H9 (cell line): ENCODE data around the gene BRSK2. TPM values are rescaled to one million over a fixed set of nuclear protein-coding genes. Genes with fewer than 3 reads are reported as not detected.

Experiments used
- DNase-seq: peaks from one replicate; pipeline ENCODE4 v3.0.0-alpha.2; 2017
- H2AFZ ChIP-seq: one replicate; pipeline ENCODE4 v1.6.1; 2013; ENCODE audit warnings: mild to moderate bottlenecking, low read length, control low read depth, moderate library complexity
- H2AK5ac ChIP-seq: 2 replicates; pipeline ENCODE4 v1.6.1; 2013; ENCODE audit warnings: low read length, control low read depth, mixed read lengths; ENCODE audit not compliant: insufficient read length
- H2BK120ac ChIP-seq: one replicate; pipeline ENCODE4 v1.6.1; 2013; ENCODE audit warnings: low read depth, mild to moderate bottlenecking, low read length, control low read depth, inconsistent platforms; ENCODE audit not compliant: poor library complexity, severe bottlenecking
- H2BK12ac ChIP-seq: 2 replicates; pipeline ENCODE4 v1.6.1; 2013; ENCODE audit warnings: low read length, control low read depth, mixed read lengths, low read depth; ENCODE audit not compliant: insufficient read length
- H2BK15ac ChIP-seq: 2 replicates; pipeline ENCODE4 v1.6.1; 2013; ENCODE audit warnings: low read depth, low read length, control low read depth
- H2BK20ac ChIP-seq: one replicate; pipeline ENCODE4 v1.6.1; 2013; ENCODE audit warnings: low read depth, mild to moderate bottlenecking, low read length, control low read depth, inconsistent platforms; ENCODE audit not compliant: poor library complexity, severe bottlenecking
- H2BK5ac ChIP-seq: 2 replicates; pipeline ENCODE4 v1.6.1; 2013; ENCODE audit warnings: low read length, control low read depth, mixed read lengths; ENCODE audit not compliant: insufficient read length
- H3K14ac ChIP-seq: 2 replicates; pipeline ENCODE4 v1.6.1; 2013; ENCODE audit warnings: low read length, control low read depth; ENCODE audit not compliant: insufficient read depth
- H3K18ac ChIP-seq: 2 replicates; pipeline ENCODE4 v1.6.1; 2013; ENCODE audit warnings: low read depth, mild to moderate bottlenecking, mixed read lengths, low read length, control low read depth; ENCODE audit not compliant: insufficient read length
- H3K23ac ChIP-seq: 2 replicates; pipeline ENCODE4 v1.6.1; 2013; ENCODE audit warnings: low read length, control low read depth, mixed read lengths, low read depth; ENCODE audit not compliant: insufficient read length
- H3K23me2 ChIP-seq: 2 replicates; pipeline ENCODE4 v1.6.1; 2013; ENCODE audit warnings: low read depth, mild to moderate bottlenecking, mixed read lengths, low read length, control low read depth; ENCODE audit not compliant: insufficient read length, poor library complexity, severe bottlenecking
- H3K27ac ChIP-seq: 2 replicates; pipeline ENCODE4 v1.5.1; 2013; ENCODE audit warnings: low read length, control low read depth, mixed read lengths, low read depth; ENCODE audit not compliant: insufficient read length
- H3K27me3 ChIP-seq: 2 replicates; pipeline ENCODE4 v1.6.1; 2013; ENCODE audit warnings: low read length, control low read depth, inconsistent platforms; ENCODE audit not compliant: insufficient read depth
- H3K4ac ChIP-seq: 2 replicates; pipeline ENCODE4 v1.6.1; 2013; ENCODE audit warnings: low read depth, mild to moderate bottlenecking, control low read depth, inconsistent platforms, low read length, moderate library complexity
- H3K4me1 ChIP-seq: 2 replicates; pipeline ENCODE4 v1.6.1; 2013; ENCODE audit warnings: low read length, control low read depth, inconsistent platforms; ENCODE audit not compliant: insufficient read depth
- H3K4me2 ChIP-seq: 2 replicates; pipeline ENCODE4 v1.6.1; 2013; ENCODE audit warnings: low read length, control low read depth, mixed read lengths; ENCODE audit not compliant: insufficient read length, insufficient read depth
- H3K56ac ChIP-seq: 2 replicates; pipeline ENCODE4 v1.6.1; 2013; ENCODE audit warnings: low read depth, mild to moderate bottlenecking, mixed read lengths, low read length, control low read depth; ENCODE audit not compliant: insufficient read length
- H3K79me1 ChIP-seq: 2 replicates; pipeline ENCODE4 v1.6.1; 2013; ENCODE audit warnings: low read depth, mild to moderate bottlenecking, moderate library complexity, low read length, control low read depth, inconsistent platforms; ENCODE audit not compliant: insufficient read depth, poor library complexity, severe bottlenecking
- H3K79me2 ChIP-seq: 2 replicates; pipeline ENCODE4 v1.6.1; 2013; ENCODE audit warnings: low read length, control low read depth, inconsistent platforms; ENCODE audit not compliant: insufficient read depth
- H3K9ac ChIP-seq: 2 replicates; pipeline ENCODE4 v1.6.1; 2013; ENCODE audit warnings: low read length, control low read depth, mixed read lengths; ENCODE audit not compliant: insufficient read length; ENCODE audit errors: extremely low read depth
- H3K9me3 ChIP-seq: one replicate; pipeline ENCODE4 v1.6.1; 2013; ENCODE audit warnings: low read depth, low read length, inconsistent platforms; ENCODE audit not compliant: control insufficient read depth
- H3T11ph ChIP-seq: one replicate; pipeline ENCODE4 v1.6.1; 2013; ENCODE audit warnings: mild to moderate bottlenecking, low read length, control low read depth, inconsistent platforms
- H4K20me1 ChIP-seq: one replicate; pipeline ENCODE4 v1.6.1; 2013; ENCODE audit not compliant: control insufficient read depth, insufficient read length, insufficient read depth
- H4K5ac ChIP-seq: 2 replicates; pipeline ENCODE4 v1.6.1; 2013; ENCODE audit warnings: low read depth, mild to moderate bottlenecking, mixed read lengths, low read length, control low read depth; ENCODE audit not compliant: insufficient read length
- H4K8ac ChIP-seq: replicated peaks from 2 replicates; pipeline ENCODE4 v1.6.1; 2013; ENCODE audit warnings: low read length, control low read depth, mixed read lengths, low read depth; ENCODE audit not compliant: insufficient read length
- H4K91ac ChIP-seq: 2 replicates; pipeline ENCODE4 v1.6.1; 2013; ENCODE audit warnings: low read depth, mild to moderate bottlenecking, moderate library complexity, mixed read lengths, low read length, control low read depth; ENCODE audit not compliant: insufficient read length
- H3K27ac Mint-ChIP-seq, 3 experiments: 2 replicates in 2 of 3; 3 replicates in 1 of 3; pipeline ENCODE4 v1.8.0; 2020 to 2021; ENCODE audit warnings: mixed read lengths in 3 of 3, mild to moderate bottlenecking in 1 of 3, moderate library complexity in 1 of 3
- H3K27me3 Mint-ChIP-seq: 2 replicates; pipeline ENCODE4 v1.8.0; 2021; ENCODE audit warnings: low read depth, mild to moderate bottlenecking, moderate library complexity, mixed read lengths
- H3K36me3 Mint-ChIP-seq, 3 experiments: 2 replicates in 2 of 3; 3 replicates in 1 of 3; pipeline ENCODE4 v1.8.0; 2020 to 2021; ENCODE audit warnings: low read depth in 3 of 3, mixed read lengths in 3 of 3; ENCODE audit not compliant: insufficient read depth in 1 of 3
- H3K4me1 Mint-ChIP-seq, 2 experiments: 2 replicates each; pipeline ENCODE4 v1.8.0; 2020; ENCODE audit warnings: mixed read lengths in 2 of 2
- H3K4me3 Mint-ChIP-seq, 2 experiments: 2 replicates in 1 of 2; 3 replicates in 1 of 2; pipeline ENCODE4 v1.8.0; 2020 to 2021; ENCODE audit warnings: mild to moderate bottlenecking in 2 of 2, mixed read lengths in 2 of 2, moderate library complexity in 1 of 2
- H3K9me3 Mint-ChIP-seq, 2 experiments: 2 replicates in 1 of 2; 3 replicates in 1 of 2; pipeline ENCODE4 v1.8.0; 2020; ENCODE audit warnings: mild to moderate bottlenecking in 2 of 2, mixed read lengths in 2 of 2, moderate library complexity in 1 of 2
- CTCF ChIP-seq: fragments of 200-600 bp; sonication (generic); conservative IDR thresholded peaks from 3 replicates; pipeline ENCODE4 v1.8.0; 2021; ENCODE audit warnings: antibody characterized with exemption, mild to moderate bottlenecking
- WGBS: extraction: QIAGEN DNeasy Blood & Tissue Kit; methylation state at CpG from one replicate; pipeline ENCODE4 v1.1.7; 2013; ENCODE audit warnings: missing lambda C conversion rate, low lambda C conversion rate, mixed read lengths; ENCODE audit not compliant: insufficient read length; ENCODE audit errors: extremely low coverage; 5-methylcytosine and 5-hydroxymethylcytosine counted together
- total RNA-seq: library from RNA; stranded (reverse); gene quantifications from 2 replicates; pipeline ENCODE4 v1.2.1, GENCODE V29; 2021

BRSK2 gene
- total RNA-seq, 1 experiment from 2014 or later, result 28.4 TPM

- no CpG with 5 or more reads among the region's 23 CpGs for WGBS
- H2AFZ ChIP-seq, result no peak overlapping the region
- H3K9me3 ChIP-seq, result no peaks in the 10 kb centered on the region
- no peaks in the 10 kb centered on the region for H3K27me3 ChIP-seq
- no peak overlapping the region for H3K27ac ChIP-seq
- H2BK15ac ChIP-seq, result no peak overlapping the region
- H4K20me1 ChIP-seq, result peaks cover 5% of the 10 kb centered on the region
- no peak overlapping the region for H2BK20ac ChIP-seq
- no peak for TF ChIP-seq CTCF
- H2AK5ac ChIP-seq, result no peak overlapping the region
- H3K23me2 ChIP-seq, result no peaks in the 10 kb centered on the region
- Mint-ChIP-seq H3K4me1 (peaks cover 4 to 5% of the 10 kb centered on the region in 2 experiments; a peak in 3 of 4 replicates), H3K36me3 (no peaks in the 10 kb centered on the region; a peak in 1 of 7 replicates), H3K4me3 (no peak overlapping the region), H3K9me3 (no peaks in the 10 kb centered on the region), H3K27me3 (no peaks in the 10 kb centered on the region), H3K27ac (no peak overlapping the region)
- no peak overlapping the region for H3K4ac ChIP-seq
- peaks cover 6% of the 10 kb centered on the region for H3K79me1 ChIP-seq
- H3T11ph ChIP-seq, result no peak overlapping the region
- no peak overlapping the region for H2BK5ac ChIP-seq
- no peak overlapping the region for H3K14ac ChIP-seq
- H4K91ac ChIP-seq, result no peak overlapping the region
- H3K4me1 ChIP-seq, result no peaks in the 10 kb centered on the region
- no peak for DNase-seq
- H2BK120ac ChIP-seq, result no peak overlapping the region
- H4K8ac ChIP-seq, result no peak overlapping the region
- no peak overlapping the region for H3K18ac ChIP-seq
- H3K79me2 ChIP-seq, result peaks cover 2% of the 10 kb centered on the region; the same call in 1 of the 2 replicates
- no peak overlapping the region for H3K56ac ChIP-seq
- H3K4me2 ChIP-seq, result no peak overlapping the region
- H2BK12ac ChIP-seq, result no peak overlapping the region
- no peak overlapping the region for H3K9ac ChIP-seq
- H3K23ac ChIP-seq, result no peak overlapping the region
- H4K5ac ChIP-seq, result no peak overlapping the region
These were observed 14.2 kb downstream of the BRSK2 start for GRCh38 chr11:1403721-1404460.
